Activated CD8-positive, alpha-beta memory T cell treated with anti-CD3 and anti-CD28 coated beads for 1 hour (primary cell): ENCODE data around the gene KCNH5.

Experiments
- DNase-seq, 2 donors: peaks; one replicate each; pipeline ENCODE4 v3.0.0-alpha.2; 2020; ENCODE audit warnings: low read depth in 1 of 2; ENCODE audit errors: extremely low read depth in 1 of 2

Gene KCNH5

DNA sequence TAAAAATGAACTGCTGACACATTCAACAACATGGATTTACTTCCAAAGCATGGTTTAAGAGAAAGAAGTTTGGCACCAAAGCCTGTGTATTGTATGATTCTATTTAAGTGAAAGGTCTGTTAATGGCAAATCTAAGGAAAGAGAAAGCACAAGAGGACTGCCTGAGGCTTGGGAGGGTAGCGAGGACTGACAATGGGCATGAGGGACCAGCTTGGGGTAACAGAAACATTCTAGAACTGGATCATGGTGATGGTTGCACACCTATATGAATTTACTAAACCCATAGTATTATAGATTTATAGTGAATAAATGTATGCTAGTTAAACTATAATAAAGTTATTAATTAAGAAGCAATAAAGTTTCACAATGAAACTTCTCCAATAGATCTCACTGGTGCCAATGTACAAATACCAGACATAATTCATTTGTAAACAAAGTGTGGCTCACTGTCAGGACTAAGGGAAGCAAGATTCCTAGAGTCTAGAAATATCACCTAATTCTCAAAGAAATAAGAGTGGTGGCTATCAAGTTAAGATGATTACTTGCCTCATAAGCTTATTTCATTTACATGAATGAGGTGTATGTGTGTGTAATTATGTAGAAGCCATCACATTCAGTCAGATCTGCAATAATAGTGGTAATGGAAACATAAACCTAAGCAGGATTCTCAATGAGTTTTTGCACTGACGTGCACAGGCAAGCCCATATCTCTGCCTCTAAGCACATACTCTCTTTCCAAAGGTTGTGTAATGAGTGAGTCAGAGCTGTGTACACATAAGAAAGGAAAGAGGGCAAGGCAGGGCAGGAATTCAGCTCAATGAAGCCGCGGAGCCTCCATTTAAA lies 353.4 kb downstream of the KCNH5 start:
- no peak for DNase-seq

DNA sequence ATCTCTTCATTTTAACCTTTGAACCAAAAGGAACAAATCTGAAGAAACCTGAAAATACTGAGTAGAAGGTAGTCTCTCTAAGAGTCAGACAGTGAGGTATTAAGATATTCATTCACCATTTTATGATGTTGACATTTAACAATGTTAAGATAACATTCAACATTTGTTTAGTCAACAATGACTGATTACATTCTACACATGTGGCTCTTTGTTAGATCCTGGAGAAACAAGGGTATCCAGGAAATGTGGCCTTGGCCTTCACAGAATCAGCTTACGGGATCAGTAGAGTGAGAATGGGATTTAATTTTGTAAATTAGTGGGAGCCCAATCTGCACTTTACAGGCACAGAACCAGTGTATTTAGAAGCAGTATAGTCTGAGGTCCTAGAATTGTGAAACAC lies 355.5 kb downstream of the KCNH5 start:
- no peak for DNase-seq

DNA sequence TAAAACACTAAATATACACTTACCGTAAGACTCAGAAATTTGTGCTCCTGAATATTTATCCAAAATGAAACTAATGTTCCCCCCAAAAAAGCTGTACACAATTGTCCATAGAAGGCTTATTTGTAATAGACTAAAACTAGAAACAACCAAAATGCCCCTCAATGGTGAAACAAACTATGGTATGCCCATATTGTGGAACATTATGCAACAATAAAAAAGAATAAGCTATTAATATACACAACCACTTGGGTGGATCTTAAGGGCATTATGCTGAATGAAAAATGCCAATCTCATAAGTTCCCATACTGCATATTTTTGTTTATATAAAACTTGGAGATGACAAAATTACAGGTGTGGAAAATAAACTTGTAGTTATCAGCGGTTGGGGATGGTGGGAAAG lies 357.4 kb downstream of the KCNH5 start:
- no peak for DNase-seq

DNA sequence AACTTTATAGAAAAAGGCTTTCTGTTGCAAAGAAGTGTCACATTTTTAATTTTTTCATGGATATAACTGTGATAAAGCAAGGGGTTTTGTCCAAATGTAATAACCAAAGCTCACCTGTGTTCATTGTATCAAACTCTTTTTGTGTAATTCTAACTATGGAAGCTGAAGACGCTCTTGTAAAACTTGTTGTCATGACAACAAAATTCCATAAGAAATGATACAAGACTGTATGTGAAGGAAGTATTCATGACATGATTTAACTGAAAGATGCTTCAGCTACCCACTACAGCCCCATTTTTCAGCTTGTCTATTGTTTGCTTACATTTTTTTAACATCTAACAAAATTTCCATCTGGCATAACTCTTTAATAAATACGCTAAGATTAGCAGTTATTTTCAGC lies 360.9 kb downstream of the KCNH5 start:
- DNase-seq = no peak

DNA sequence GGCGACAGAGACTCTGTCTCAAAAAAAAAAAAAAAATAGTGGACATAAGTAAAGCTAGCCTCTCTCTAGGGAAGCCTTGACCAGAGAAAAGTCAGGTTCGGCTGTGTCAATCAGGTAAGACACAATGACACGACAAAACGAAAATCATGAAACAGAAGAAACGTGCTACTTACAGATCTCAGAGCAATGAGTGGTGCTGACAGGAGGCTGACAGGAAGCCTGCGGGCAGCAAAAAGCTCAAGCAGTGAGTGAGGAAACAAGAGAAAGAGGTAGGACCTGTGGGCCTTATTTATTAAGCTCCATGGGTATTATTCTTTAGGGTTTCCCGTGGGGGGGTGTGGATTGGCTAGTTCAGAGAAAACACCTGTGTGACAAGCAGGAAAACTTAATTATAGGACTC lies 363.1 kb downstream of the KCNH5 start:
- DNase-seq = no peak

DNA sequence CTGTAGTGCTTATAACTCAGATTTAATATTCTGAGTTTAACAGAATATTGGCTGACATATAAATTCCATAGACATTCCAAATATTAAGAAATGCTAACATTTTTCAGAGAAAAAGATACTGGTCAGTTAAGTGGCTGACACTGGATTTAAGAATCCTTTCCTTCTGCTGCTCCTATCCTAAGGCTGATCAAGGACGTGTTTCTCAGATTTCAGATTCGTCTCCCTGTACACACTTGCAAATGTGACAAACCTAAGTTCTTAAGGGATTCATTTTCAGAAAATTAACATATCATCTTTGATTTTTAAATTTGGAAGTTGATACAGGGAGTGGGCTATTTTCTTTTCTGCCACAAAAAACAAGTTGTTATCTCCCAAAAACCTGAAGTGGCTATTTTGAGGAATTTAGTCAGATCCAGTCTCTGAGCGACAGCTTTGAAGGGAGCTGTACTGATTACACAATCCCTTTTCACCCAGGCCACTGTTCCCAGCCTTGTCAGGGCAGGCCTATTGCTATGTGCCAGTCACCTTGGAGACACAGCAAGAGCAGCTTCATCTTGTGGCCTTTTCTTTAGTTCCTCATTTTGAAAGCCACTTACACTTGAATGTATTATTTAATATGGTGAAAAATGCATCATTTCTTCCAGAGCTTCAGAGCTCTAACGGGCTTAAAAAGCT lies 370.6 kb downstream of the KCNH5 start:
- DNase-seq = no peak

DNA sequence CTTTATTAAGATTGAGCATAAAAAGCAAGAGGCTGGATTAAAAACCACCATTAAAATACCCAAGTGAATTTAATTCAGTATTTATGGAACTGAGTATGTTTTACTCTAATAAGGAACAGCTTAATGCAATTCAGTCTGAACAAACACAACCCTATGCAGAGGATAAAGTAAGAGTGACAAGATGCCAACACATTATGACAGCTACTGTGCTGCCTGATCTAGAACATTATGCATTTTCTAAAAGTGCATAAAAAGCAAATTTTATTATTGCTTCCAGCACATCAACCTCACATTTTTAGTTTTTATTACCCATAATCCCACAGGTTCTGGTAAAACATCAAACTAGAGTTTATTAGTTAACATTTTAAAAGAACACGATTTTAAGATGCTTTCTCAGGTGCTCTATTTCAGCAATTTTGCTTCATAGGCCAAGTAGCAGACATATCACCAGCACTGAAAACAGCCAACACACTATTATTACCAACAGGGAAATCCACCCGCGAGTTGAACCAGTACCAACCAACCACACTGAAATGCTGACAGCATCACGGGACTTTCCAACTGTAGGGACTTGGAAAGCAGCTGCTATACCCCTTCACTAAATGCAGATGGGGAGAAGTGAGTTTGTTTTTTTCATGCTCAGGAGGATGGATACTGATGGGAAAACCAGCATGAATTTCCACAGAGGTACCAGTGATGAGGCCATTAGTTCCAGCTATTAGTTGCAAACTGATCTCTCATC lies 372.1 kb downstream of the KCNH5 start:
- DNase-seq = no peak

DNA sequence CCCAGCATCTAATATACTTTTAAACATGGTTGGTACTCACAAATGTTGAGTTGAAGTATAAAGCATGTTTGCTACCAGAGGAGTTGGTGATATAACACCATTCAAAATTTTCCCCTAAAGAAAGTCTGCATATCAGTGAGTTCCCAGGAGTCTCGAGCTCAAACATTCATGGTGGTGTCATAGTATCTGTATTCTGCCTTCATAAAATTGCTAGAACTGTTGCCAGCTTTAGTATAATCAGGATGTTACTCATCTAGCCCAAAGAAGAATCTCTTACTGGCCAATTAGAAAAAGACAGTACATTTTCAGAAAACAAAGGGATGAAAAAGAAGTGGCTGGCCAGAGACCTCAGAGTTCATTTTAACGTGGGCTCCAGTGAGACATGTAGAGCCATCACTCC lies 374.7 kb downstream of the KCNH5 start:
- DNase-seq = no peak

DNA sequence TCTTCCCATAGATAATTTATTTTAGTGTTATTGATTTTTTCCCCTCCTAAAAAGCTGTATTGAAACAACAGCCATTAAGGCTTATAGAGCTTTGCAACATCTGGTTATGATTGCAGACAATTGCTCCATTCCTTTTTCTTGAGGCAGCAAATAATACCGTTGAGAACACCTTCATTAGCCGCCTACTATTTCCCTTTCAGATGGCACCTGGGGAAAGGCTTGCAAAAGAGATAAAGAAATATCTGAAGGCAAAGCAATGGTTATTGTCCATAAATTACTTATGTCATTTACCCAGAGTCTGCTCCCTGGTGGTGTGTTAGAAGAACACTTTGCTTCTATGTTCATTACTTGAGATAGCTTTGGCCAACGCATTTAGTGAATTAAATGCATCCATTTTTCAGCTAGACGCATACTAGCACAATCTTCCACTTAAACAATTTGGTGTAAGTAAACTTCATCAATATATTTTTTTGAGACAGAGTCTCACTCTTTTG lies 377.8 kb downstream of the KCNH5 start:
- no peak for DNase-seq

DNA sequence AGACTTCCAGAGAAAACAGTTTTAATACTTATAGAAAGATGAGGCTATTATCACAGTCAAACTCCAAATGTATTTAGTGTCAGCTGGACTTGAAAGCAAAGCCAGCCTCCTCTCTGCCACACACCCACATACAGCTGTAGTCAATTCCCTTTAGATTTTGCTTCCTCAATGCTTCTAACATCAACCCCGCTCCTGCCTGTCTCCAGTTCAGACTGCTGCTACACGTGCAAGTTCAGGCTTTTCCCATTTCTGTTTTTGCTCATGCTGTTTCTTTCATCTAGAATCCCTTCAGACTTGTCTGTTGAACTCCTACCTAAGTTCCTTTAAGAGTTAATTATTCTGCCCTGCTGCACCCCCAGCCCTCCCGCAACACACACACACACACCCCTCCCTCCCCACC lies 380.0 kb downstream of the KCNH5 start:
- DNase-seq = no peak

DNA sequence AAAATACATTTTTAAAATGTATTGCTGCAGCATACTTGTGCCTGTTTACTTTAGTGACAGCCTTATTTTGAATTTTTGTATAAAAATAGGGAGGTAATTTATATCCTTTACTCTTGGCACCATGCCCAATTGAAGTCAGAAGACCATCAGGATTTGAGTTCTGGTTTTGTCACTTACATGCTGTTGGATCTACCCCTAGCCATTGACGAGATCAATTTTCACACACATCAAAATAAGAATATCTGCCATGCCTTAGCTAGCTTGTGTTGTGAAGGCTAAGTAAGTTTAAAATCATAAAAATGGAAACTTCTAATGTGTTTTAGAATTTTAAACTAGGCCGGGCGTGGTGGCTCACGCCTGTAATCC lies 381.8 kb downstream of the KCNH5 start:
- DNase-seq = no peak

DNA sequence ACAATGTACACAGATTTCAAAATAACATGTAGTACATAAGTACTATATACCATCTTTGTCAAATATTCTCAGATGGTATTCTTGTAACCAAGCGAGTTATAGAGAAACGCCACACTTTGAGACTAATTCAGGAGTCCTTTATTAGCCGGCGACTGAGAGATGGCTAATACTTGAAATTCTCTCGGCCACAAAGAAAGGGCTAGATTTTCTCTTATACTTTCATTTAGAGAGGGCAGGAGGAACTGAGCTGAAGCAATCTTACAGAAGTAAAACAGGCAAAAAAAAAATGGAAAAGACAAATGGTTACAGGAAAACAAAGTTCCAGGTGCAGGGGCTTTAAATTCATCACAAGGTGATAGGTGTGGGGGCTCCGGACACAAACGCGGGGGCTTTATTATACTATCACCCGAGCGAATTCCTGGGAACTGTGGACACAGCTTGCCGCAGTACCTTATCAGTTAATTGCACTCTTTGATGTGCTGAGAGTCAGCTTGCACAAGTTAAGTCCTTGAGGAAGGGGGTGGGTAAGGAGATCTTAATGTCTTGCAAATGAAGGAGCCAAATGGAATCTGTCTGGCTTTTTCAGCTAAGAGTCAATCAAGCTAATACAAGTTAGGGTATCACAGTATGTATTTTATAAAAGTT lies 382.3 kb downstream of the KCNH5 start:
- DNase-seq = no peak

DNA sequence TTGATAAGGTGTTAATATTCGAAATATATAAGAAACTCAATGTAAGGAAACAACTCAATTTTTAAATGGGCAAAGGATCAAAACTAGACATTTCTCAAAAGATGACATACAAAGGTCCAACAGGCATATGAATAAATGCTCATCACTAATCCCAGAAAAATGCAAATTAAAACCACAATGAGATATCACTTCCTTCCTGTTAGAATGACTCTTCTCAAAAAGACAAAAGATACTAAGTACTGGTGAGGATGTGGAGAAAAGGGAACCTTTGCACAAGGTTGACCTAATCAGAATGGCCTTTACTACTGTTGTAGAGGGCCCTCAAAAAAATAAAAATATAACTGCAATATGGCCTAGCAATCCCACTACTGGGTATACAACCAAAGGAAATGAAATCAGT lies 383.4 kb downstream of the KCNH5 start:
- DNase-seq = no peak

DNA sequence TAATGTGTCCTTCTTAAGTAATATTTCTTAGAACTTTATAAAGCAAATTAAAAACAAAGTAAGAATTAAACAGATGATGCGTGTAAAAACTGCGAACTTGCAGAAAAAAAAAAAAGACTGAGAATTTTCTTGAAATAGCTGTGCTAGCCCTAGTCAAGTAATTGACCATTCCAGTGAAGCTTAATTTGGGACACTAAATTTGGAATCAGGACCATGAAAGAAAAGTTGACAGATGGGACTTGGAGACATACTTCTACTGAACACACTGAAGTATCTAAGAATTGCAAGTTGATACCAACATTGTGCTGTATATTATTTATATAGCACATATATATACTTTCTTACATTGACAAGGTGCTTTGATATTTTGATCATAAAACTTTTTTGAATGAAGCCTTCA lies 386.6 kb downstream of the KCNH5 start:
- no peak for DNase-seq

DNA sequence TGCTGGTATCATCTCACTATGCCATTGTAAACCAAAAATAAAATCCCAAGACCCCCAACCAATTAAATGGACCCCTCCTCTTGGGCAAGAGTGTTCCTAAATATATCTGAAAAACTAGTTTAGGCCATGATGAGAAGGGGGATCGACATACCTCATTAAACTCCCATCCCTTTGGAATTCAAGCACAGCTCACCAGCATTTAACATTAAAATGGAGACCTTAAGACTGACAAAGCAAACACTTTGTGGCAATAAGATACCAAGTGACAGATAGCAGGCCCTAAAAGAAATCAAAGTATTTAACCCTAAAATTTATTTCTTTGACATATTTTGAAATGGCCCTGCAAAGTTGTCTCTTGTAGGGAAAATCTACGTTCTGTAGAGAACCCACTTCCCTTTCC lies 387.9 kb downstream of the KCNH5 start:
- no peak for DNase-seq

DNA sequence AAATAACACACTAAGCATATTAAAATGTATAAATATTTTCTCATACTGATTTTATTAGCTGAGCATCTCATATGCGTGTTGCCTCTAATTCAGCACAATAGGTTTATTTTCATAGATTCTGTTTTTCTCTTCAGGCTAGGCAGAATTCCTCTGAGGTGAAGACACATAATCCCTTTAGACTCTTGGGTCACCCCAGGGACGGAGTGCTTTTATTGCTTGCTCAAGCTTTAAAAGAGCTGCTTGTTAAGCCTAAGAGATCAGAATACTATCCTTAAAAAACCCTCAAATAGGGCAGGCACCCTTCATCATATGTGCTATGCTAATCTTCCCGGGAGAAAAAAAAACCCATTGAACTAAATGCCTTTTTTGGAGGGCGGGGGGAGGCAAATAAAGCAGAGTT lies 390.1 kb downstream of the KCNH5 start:
- no peak for DNase-seq

DNA sequence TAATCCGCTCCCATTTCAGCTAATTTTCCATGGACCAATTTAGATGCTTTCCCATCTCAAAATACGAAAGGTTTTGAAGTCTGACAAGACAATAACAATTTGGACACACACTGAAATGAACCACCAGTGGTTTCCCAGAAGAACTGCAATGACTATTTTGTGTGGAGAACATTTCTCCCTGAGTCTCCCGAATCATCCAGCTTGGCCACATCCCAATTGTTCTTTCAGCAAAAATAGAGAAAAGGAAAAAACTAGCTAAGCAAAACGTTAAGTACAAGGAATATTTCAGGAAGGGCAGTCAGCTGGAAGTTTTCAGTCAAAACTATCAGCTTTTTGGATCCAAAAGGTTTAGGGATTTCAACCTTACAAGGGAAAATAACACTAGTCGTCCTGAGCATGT lies 390.6 kb downstream of the KCNH5 start:
- no peak for DNase-seq
